ENCODE measurements around the gene MTX3.

Gene MTX3

GRCh38 chr5:79976759-79977515, 14.1 kb downstream of the MTX3 start:
- no peaks in the 10 kb centered on the region for H3K9me3 ChIP-seq (ENCODE audit: control insufficient read depth, insufficient read depth, low read length)

GRCh38 chr5:79975422-79975821, 15.6 kb downstream of the MTX3 start:
- Histone ChIP-seq H3F3A (ENCODE audit: control insufficient read depth, insufficient read depth) (no peaks in the 10 kb centered on the region; the same call in 1 of the 2 replicates), H3K36me3 (ENCODE audit: control insufficient read depth, low read length) (peaks cover 46% of the 10 kb centered on the region), H3K27me3 (ENCODE audit: control insufficient read depth, low read length) (no peaks in the 10 kb centered on the region), H3K79me2 (ENCODE audit: control insufficient read depth, low read length) (peaks cover 2% of the 10 kb centered on the region), H3K4me3 (ENCODE audit: low read length) (no peak overlapping the region), H3K4me2 (ENCODE audit: low read length) (no peak overlapping the region), H3K9me3 (ENCODE audit: control insufficient read depth, insufficient read depth, low read length) (no peaks in the 10 kb centered on the region), H3K27ac (ENCODE audit: low read depth, low read length) (no peak overlapping the region), H3K9me2 (replicated peaks; ENCODE audit: control insufficient read depth, low read length) (no peaks in the 10 kb centered on the region), H3K4me1 (ENCODE audit: control insufficient read depth, low read length) (peaks cover 17% of the 10 kb centered on the region), H4K20me1 (ENCODE audit: control insufficient read depth, insufficient read depth, low read depth, low read length) (no peaks in the 10 kb centered on the region)
- TF ChIP-seq CTCF (IDR thresholded peaks at IDR 0.05; ENCODE audit: low read depth, low read length, poor library complexity, severe bottlenecking) (no peak), EZH2phosphoT487 (IDR thresholded peaks at IDR 0.05; ENCODE audit: borderline replicate concordance, low read length) (no peak)

More at GRCh38 chr5:79976759-79977515, 14.1 kb downstream of the MTX3 start:
- Histone ChIP-seq H3K79me2 (ENCODE audit: control insufficient read depth, low read length) (peaks cover 6% of the 10 kb centered on the region), H3K27ac (ENCODE audit: low read depth, low read length) (no peak overlapping the region), H3K9me2 (replicated peaks; ENCODE audit: control insufficient read depth, low read length) (no peaks in the 10 kb centered on the region), H3K4me1 (ENCODE audit: control insufficient read depth, low read length) (peaks cover 32% of the 10 kb centered on the region), H3F3A (ENCODE audit: control insufficient read depth, insufficient read depth) (peaks cover 8% of the 10 kb centered on the region), H3K36me3 (ENCODE audit: control insufficient read depth, low read length) (peaks cover 56% of the 10 kb centered on the region), H3K4me3 (ENCODE audit: low read length) (no peak overlapping the region), H4K20me1 (ENCODE audit: control insufficient read depth, insufficient read depth, low read depth, low read length) (no peaks in the 10 kb centered on the region), H3K27me3 (ENCODE audit: control insufficient read depth, low read length) (no peaks in the 10 kb centered on the region), H3K4me2 (ENCODE audit: low read length) (no peak overlapping the region)
- TF ChIP-seq EZH2phosphoT487 (IDR thresholded peaks at IDR 0.05; ENCODE audit: borderline replicate concordance, low read length) (no peak), CTCF (IDR thresholded peaks at IDR 0.05; ENCODE audit: low read depth, low read length, poor library complexity, severe bottlenecking) (no peak)

GRCh38 chr5:79974886-79975285, 16.2 kb downstream of the MTX3 start:
- Histone ChIP-seq H3K4me3 (ENCODE audit: low read length) (no peak overlapping the region), H3K36me3 (ENCODE audit: control insufficient read depth, low read length) (peaks cover 40% of the 10 kb centered on the region), H3K4me1 (ENCODE audit: control insufficient read depth, low read length) (peaks cover 11% of the 10 kb centered on the region), H3K9me2 (replicated peaks; ENCODE audit: control insufficient read depth, low read length) (no peaks in the 10 kb centered on the region), H3F3A (ENCODE audit: control insufficient read depth, insufficient read depth) (no peaks in the 10 kb centered on the region; the same call in 1 of the 2 replicates), H3K27me3 (ENCODE audit: control insufficient read depth, low read length) (no peaks in the 10 kb centered on the region), H3K27ac (ENCODE audit: low read depth, low read length) (no peak overlapping the region), H3K4me2 (ENCODE audit: low read length) (no peak overlapping the region), H3K79me2 (ENCODE audit: control insufficient read depth, low read length) (no peaks in the 10 kb centered on the region), H4K20me1 (ENCODE audit: control insufficient read depth, insufficient read depth, low read depth, low read length) (no peaks in the 10 kb centered on the region), H3K9me3 (ENCODE audit: control insufficient read depth, insufficient read depth, low read length) (no peaks in the 10 kb centered on the region)
- TF ChIP-seq EZH2phosphoT487 (IDR thresholded peaks at IDR 0.05; ENCODE audit: borderline replicate concordance, low read length) (no peak), CTCF (IDR thresholded peaks at IDR 0.05; ENCODE audit: low read depth, low read length, poor library complexity, severe bottlenecking) (no peak)

Data from DOHH2 (cell line).